ENCODE measurements around the gene KRTAP10-5. TPM values are rescaled to one million over a fixed set of nuclear protein-coding genes. Genes with fewer than 3 reads are reported as not detected.
A peak's percentile ranks its signal among the peaks of the same experiment; 100 is the strongest.

The KRTAP10-5 gene
- total and polyA plus RNA-seq, 9 of the 15 experiments (the other 6 are each of a cell fraction or from before 2014, with no cell fraction given), result not detected

DNA sequence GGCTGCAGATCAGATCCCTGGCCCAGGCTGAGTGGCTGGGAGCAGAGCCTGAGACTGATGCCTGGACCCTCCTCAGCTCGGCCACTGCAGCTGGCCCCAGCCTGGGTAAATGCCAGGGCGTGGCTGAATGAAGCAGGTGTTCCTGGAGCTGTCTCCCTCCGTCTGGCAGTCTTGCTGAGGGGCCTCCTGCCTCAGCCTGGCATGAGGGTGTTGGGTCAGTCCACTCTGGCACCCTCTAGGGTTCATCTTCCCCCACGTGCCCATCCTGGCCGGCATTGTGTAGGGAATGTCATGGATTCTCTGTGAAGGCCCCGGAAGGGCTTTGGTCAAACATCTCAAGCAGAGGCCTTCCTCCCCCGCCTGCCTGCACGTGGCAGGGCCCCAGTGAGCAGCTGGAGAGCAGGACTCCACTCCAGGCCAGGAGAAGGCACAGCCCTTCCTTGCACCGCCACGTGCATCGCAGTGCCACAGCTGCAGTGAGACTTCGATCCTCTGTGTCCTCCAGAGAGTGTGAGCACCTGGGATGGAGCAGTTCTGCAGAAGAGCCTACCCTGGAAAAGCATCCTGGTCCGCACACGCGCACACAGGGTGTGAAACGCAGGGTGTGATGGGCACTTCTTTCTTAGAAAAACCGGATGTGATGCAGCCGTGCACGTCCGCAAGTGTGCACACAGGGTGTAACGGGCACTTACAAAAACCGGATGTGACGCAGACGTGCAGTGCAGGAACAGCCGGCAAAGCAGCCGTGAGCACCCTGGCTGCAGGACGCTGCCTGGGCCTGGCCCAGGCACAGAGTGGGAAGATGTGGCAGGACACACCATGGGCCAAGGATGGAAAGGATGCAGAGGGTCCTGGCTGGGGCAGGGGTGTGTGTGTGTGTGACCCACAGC, 11.5 kb downstream of the KRTAP10-5 start (continued):
- TF ChIP-seq, protein P1, sequence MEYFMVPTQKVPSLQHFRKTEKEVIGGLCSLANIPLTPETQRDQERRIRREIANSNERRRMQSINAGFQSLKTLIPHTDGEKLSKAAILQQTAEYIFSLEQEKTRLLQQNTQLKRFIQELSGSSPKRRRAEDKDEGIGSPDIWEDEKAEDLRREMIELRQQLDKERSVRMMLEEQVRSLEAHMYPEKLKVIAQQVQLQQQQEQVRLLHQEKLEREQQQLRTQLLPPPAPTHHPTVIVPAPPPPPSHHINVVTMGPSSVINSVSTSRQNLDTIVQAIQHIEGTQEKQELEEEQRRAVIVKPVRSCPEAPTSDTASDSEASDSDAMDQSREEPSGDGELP (CRISPR knock-in tag; IDR thresholded peaks at IDR 0.05; ENCODE audit: borderline replicate concordance), result peak; percentile 54; the same call in 1 of the 2 replicates
- no peak for TF ChIP-seq DPF2 (IDR thresholded peaks at IDR 0.05)
- no peak for TF ChIP-seq TRIM25 (IDR thresholded peaks at IDR 0.05; ENCODE audit: borderline replicate concordance)
- TF ChIP-seq, protein P2, sequence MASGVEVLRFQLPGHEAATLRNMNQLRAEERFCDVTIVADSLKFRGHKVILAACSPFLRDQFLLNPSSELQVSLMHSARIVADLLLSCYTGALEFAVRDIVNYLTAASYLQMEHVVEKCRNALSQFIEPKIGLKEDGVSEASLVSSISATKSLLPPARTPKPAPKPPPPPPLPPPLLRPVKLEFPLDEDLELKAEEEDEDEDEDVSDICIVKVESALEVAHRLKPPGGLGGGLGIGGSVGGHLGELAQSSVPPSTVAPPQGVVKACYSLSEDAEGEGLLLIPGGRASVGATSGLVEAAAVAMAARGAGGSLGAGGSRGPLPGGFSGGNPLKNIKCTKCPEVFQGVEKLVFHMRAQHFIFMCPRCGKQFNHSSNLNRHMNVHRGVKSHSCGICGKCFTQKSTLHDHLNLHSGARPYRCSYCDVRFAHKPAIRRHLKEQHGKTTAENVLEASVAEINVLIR (CRISPR knock-in tag; IDR thresholded peaks at IDR 0.05), result 0 out of 2 replicates have a peak, but pooled peaks have one; percentile 57
- TF ChIP-seq, protein P3, sequence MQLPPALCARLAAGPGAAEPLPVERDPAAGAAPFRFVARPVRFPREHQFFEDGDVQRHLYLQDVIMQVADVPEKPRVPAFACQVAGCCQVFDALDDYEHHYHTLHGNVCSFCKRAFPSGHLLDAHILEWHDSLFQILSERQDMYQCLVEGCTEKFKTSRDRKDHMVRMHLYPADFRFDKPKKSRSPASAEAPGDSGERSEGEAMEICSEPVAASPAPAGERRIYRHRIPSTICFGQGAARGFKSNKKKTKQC (CRISPR knock-in tag; IDR thresholded peaks at IDR 0.05), result 0 out of 2 replicates have a peak, but pooled peaks have one; percentile 29
- TF ChIP-seq, protein P4, sequence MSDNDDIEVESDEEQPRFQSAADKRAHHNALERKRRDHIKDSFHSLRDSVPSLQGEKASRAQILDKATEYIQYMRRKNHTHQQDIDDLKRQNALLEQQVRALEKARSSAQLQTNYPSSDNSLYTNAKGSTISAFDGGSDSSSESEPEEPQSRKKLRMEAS (CRISPR knock-in tag; IDR thresholded peaks at IDR 0.05), result peak; percentile 40; the same call in 1 of the 2 replicates
- 0 out of 2 replicates have a peak, but pooled peaks have one; percentile 33 for TF ChIP-seq MYC (IDR thresholded peaks at IDR 0.05; ENCODE audit: low read depth, low read length)
- no peak for TF ChIP-seq MYC (CRISPR knock-in tag; IDR thresholded peaks at IDR 0.05; ENCODE audit: borderline replicate concordance, low read depth)
- no peak for TF ChIP-seq NR1H2 (CRISPR knock-in tag; IDR thresholded peaks at IDR 0.05)
- TF ChIP-seq SP2 (IDR thresholded peaks at IDR 0.05; ENCODE audit: extremely low read depth, low read depth, low read length, poor library complexity, severe bottlenecking), result no peak
- TF ChIP-seq, protein P5, sequence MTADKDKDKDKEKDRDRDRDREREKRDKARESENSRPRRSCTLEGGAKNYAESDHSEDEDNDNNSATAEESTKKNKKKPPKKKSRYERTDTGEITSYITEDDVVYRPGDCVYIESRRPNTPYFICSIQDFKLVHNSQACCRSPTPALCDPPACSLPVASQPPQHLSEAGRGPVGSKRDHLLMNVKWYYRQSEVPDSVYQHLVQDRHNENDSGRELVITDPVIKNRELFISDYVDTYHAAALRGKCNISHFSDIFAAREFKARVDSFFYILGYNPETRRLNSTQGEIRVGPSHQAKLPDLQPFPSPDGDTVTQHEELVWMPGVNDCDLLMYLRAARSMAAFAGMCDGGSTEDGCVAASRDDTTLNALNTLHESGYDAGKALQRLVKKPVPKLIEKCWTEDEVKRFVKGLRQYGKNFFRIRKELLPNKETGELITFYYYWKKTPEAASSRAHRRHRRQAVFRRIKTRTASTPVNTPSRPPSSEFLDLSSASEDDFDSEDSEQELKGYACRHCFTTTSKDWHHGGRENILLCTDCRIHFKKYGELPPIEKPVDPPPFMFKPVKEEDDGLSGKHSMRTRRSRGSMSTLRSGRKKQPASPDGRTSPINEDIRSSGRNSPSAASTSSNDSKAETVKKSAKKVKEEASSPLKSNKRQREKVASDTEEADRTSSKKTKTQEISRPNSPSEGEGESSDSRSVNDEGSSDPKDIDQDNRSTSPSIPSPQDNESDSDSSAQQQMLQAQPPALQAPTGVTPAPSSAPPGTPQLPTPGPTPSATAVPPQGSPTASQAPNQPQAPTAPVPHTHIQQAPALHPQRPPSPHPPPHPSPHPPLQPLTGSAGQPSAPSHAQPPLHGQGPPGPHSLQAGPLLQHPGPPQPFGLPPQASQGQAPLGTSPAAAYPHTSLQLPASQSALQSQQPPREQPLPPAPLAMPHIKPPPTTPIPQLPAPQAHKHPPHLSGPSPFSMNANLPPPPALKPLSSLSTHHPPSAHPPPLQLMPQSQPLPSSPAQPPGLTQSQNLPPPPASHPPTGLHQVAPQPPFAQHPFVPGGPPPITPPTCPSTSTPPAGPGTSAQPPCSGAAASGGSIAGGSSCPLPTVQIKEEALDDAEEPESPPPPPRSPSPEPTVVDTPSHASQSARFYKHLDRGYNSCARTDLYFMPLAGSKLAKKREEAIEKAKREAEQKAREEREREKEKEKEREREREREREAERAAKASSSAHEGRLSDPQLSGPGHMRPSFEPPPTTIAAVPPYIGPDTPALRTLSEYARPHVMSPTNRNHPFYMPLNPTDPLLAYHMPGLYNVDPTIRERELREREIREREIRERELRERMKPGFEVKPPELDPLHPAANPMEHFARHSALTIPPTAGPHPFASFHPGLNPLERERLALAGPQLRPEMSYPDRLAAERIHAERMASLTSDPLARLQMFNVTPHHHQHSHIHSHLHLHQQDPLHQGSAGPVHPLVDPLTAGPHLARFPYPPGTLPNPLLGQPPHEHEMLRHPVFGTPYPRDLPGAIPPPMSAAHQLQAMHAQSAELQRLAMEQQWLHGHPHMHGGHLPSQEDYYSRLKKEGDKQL (CRISPR knock-in tag; IDR thresholded peaks at IDR 0.05; ENCODE audit: borderline replicate concordance), result 0 out of 2 replicates have a peak, but pooled peaks have one; percentile 18
- 0 out of 2 replicates have a peak, but pooled peaks have one; percentile 54 for TF ChIP-seq DIDO1 (tag; IDR thresholded peaks at IDR 0.05; ENCODE audit: low read depth)
- TF ChIP-seq BHLHE40 (IDR thresholded peaks at IDR 0.05; ENCODE audit: low read length), result peak; percentile 82
- no peak for TF ChIP-seq ATF1 (CRISPR knock-in tag; IDR thresholded peaks at IDR 0.05)
- peak; percentile 84 for TF ChIP-seq ATF1 (tag; IDR thresholded peaks at IDR 0.05)
- TF ChIP-seq ZNF316 (IDR thresholded peaks at IDR 0.05), result peak; percentile 30
- TF ChIP-seq ZNF217 (CRISPR knock-in tag; IDR thresholded peaks at IDR 0.05), result no peak
